HG03378 (cell line): ENCODE measurements around the gene DCDC2B.

Experiments used
- ATAC-seq: cut with Tn5 transposase; IDR thresholded peaks from one replicate; pipeline ENCODE4 v1.9.1; 2021; ENCODE audit warnings: mild to moderate bottlenecking, moderate library complexity; ENCODE audit not compliant: unreplicated experiment

DCDC2B gene

GRCh38 chr1:32221980-32222755 lies 13.3 kb downstream of the DCDC2B start, which contains the start of the genes EIF3I and TMEM234:
EIF3I (plus strand) TSS chr1:32222407; CDS start chr1:32222442, 35 bp downstream.
TMEM234 (minus strand) TSS chr1:32222353; CDS start chr1:32222322, 31 bp downstream.
- peak; percentile 80 for ATAC-seq

GRCh38 chr1:32223683-32224082 lies 14.8 kb downstream of the DCDC2B start:
- ATAC-seq: no peak

GRCh38 chr1:32224285-32224684 lies 15.4 kb downstream of the DCDC2B start:
- ATAC-seq: no peak

DNA sequence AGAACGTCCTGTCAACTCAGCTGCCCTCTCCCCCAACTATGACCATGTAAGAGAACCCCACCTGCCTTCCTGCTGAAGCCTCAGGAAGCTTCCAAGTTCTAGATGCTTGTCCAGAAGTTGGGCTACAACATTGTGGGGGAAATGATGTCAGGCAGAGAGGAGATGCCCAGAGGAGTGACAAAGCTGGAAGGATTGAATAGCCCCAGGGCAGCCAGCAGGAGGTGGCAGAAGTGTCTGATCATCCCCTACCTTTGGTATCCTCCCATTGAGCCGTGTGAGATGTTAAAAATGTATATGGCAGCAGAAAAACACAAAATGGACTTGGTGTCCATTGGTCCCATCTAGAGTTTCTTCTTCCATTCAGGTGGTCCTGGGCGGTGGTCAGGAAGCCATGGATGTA lies 19.9 kb downstream of the DCDC2B start:
- ATAC-seq: no peak

- ATAC-seq: no peak
Observed at GRCh38 chr1:32231843-32232432, 23.0 kb downstream of the DCDC2B start.

DNA sequence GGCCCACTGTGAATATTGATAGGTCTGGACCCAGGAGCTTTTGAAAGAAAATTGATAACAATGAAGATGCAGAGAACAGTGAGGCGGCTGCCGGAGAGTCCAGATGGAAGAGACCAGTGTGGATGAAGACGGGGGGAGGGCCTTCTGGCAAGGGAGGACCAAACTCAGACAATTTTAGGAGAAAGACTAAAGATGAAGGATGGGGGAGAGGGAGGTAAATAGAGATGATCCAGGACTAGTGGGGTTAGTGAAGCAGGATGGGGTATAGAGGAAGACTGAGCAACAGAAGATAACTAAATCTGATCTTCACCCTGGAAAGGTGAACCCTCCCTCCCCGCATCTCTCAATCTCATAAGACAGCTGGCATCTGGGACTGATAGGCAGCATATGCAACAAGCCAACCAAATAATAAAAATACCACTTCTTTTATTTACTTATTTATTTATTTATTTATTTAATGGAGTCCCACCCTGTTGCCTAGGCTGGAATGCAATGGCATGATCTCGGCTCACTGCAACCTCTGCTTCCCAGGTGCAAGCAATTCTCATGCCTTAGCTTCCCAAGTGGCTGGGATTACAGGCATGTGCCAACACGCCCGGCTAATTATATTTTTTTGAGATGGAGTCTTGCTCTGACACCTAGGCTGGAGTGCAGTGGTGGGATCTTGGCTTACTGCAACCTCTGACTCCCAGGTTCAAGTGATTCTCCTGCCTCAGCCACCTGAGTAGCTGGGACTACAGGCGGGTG lies 23.8 kb downstream of the DCDC2B start:
- ATAC-seq: no peak

DNA sequence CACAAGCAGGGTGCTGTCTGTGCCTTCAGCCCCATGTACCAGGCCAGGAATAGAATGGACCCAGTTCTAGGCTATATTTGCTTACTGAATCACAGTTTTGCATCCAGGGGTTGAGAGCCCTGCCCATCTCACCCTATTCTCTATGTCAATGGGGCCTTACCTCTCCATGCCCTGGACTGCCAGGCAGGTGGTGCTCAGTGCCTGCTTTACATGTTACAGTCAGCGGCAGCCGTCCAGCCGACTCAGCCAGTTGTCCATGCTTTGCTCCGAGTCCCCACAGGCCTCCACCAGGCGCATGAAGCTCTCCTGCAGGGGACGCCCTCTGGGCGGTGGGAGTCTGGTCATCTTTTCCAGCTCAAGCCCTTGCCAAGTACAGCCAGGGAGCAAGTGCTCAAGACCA lies 25.9 kb downstream of the DCDC2B start:
- no peak for ATAC-seq

DNA sequence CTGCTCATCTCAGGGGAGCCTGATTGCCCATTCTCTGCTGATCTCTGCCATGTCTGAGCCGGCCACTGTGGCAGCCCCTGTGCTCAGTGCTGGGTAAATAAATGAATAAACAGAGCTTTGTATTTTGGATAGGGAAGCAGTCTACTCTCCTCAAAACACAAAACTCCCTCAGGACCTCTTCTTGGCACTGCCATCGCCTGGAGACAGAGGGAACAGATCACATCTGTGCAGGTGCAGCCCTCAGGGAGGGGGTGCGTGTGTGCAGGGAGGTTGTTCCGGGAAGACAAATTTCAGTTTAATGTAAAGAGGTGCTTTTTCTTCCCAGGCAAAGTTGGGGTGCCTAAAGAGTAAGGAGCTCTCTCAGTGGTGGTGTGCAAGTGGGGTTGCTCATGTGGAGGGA lies 30.4 kb downstream of the DCDC2B start:
- no peak for ATAC-seq

- no peak for ATAC-seq
Observed at GRCh38 chr1:32239790-32240139, 30.9 kb downstream of the DCDC2B start.

GRCh38 chr1:32240140-32240951 lies 31.5 kb downstream of the DCDC2B start:
- no peak for ATAC-seq

- no peak for ATAC-seq
Observed at GRCh38 chr1:32241001-32241763, 32.3 kb downstream of the DCDC2B start.

DNA sequence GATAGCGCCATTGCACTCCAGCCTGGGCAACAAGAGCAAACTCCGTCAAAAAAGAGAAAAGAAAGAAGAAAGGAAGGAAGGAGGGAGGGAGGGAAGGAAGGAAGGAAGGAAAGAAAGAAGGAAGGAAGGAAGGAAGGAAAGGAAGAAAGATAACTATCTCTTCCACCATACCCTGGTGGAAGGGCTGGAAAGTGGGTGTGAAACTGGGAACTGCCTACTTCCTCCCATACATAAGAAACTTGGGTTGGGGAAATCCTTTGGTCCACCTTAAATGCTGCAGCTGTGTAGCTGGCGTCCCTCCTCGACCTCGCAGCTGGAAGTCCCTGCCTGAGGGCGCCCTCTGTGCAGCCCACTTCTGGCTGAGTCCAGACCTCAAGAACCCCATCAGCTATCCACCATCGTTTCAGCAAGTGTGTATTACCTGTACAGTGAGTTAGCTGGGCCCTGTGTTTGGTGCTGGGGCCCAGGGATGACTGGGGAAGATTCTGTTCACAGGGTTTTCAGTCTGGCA lies 33.5 kb downstream of the DCDC2B start:
- no peak for ATAC-seq

DNA sequence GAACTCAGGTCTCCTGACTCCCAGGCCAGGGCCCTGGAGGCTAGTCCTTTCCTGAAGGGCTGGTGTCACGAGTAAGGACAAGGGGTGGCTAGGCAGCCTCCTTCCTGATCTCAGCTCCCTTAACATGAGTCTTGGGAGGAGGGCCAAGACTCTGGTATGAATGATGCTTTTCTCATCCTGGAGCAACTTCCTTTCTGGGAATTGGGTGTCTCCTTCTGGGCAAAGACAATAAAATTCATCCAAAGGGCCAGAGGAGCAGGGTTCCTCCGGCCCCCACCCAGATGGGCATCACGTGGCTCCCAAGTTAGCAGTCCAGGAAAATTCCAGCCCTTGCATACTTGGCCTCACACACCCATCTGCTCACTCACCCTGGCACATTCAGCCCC lies 38.0 kb downstream of the DCDC2B start, which contains the start of gene FAM167B:
Gene FAM167B (plus strand): TSS at position 335 of the 386 bp plus-strand sequence. CDS start 200 bp downstream, outside the sequence.
- no peak for ATAC-seq

GRCh38 chr1:32247452-32247851 lies 38.6 kb downstream of the DCDC2B start:
- no peak for ATAC-seq

- no peak for ATAC-seq
Observed at GRCh38 chr1:32247983-32248889, 39.3 kb downstream of the DCDC2B start.

DNA sequence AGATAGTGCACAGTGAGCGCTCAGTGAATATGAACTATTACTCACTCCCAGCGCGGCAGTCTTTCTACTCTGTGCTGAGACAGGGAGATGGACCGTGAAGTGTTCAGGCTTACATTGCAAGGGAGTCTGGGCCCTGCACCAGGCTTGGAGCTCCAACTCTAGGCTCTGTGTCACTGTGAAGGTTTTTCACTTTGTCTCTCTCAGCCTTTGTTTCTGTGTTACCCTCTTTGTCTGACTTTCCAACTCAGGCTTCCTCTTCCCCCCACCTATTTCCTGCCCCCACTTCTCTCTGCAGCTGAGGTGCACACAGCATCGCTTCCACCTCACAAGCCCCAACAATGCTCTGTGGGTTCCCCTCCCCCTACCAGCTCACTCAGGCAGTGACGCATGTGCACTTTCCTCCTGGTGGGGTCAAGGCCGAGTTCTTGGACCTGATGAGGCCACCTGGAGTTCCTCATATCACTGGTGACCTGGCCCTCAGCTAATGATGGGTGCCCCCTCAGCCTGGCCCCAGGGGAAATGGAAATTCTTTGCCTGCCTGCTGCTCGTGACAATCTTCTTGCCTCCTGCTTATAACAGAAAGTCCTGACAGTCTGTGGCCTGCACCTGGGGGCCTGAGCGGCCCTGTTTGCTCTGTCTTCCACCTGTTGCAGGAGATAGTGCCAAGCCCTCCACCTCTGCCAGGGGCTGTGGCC lies 41.1 kb downstream of the DCDC2B start:
- ATAC-seq: peak; percentile 50

GRCh38 chr1:32250893-32251716 lies 42.2 kb downstream of the DCDC2B start, which contains the start of gene LCK:
LCK (plus strand) TSS chr1:32251265; CDS start chr1:32274330, 23,065 bp downstream.
- no peak for ATAC-seq
